ENCODE measurements around the gene PIGR.

DNA sequence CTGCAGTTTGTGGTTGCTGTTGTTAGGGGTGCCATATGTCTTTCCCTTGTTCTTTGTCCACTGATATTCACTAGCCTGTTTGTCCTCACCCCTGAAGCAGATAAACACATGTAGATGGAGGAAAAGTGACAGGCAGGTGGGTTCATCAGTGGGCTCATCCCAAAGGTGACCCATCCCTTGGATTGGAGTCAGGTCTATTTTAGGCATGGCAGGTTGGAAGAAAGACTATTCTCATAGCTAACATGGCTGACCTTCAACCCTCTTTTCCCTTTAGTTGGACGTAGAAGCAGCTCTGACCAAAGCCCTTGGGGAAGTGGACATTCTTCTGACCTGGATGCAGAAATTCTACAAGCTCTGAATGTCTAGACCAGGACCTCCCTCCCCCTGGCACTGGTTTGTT, 43.6 kb downstream of the PIGR start:
- TF ChIP-seq, protein P1, sequence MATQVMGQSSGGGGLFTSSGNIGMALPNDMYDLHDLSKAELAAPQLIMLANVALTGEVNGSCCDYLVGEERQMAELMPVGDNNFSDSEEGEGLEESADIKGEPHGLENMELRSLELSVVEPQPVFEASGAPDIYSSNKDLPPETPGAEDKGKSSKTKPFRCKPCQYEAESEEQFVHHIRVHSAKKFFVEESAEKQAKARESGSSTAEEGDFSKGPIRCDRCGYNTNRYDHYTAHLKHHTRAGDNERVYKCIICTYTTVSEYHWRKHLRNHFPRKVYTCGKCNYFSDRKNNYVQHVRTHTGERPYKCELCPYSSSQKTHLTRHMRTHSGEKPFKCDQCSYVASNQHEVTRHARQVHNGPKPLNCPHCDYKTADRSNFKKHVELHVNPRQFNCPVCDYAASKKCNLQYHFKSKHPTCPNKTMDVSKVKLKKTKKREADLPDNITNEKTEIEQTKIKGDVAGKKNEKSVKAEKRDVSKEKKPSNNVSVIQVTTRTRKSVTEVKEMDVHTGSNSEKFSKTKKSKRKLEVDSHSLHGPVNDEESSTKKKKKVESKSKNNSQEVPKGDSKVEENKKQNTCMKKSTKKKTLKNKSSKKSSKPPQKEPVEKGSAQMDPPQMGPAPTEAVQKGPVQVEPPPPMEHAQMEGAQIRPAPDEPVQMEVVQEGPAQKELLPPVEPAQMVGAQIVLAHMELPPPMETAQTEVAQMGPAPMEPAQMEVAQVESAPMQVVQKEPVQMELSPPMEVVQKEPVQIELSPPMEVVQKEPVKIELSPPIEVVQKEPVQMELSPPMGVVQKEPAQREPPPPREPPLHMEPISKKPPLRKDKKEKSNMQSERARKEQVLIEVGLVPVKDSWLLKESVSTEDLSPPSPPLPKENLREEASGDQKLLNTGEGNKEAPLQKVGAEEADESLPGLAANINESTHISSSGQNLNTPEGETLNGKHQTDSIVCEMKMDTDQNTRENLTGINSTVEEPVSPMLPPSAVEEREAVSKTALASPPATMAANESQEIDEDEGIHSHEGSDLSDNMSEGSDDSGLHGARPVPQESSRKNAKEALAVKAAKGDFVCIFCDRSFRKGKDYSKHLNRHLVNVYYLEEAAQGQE (IDR thresholded peaks at IDR 0.05; ENCODE audit: borderline replicate concordance) = no peak
- TF ChIP-seq, protein P1 (CRISPR knock-in tag; IDR thresholded peaks at IDR 0.05; ENCODE audit: low read depth) = no peak
- no peak for TF ChIP-seq EGR1 (conservative IDR thresholded peaks at IDR 0.05)
- no peak for TF ChIP-seq ZNF584 (CRISPR knock-in tag; IDR thresholded peaks at IDR 0.05; ENCODE audit: low read depth)
